Glutamatergic neuron (in vitro differentiated cells): ENCODE data around the gene C16orf89. TPM values are rescaled to one million over a fixed set of nuclear protein-coding genes. Genes with fewer than 3 reads are reported as not detected.

Source experiments
- DNase-seq: peaks from one replicate; pipeline ENCODE4 v3.0.0; 2022
- H3K27ac Mint-ChIP-seq: one replicate; pipeline ENCODE4 v1.8.0; 2020; ENCODE audit warnings: mild to moderate bottlenecking, mixed read lengths, inconsistent platforms; ENCODE audit not compliant: unreplicated experiment
- H3K27me3 Mint-ChIP-seq: one replicate; pipeline ENCODE4 v1.8.0; 2020; ENCODE audit warnings: mild to moderate bottlenecking, moderate library complexity, mixed read lengths, inconsistent platforms; ENCODE audit not compliant: unreplicated experiment
- H3K36me3 Mint-ChIP-seq: one replicate; pipeline ENCODE4 v1.8.0; 2020; ENCODE audit warnings: mild to moderate bottlenecking, mixed read lengths, inconsistent platforms; ENCODE audit not compliant: unreplicated experiment
- H3K4me1 Mint-ChIP-seq: one replicate; pipeline ENCODE4 v1.8.0; 2020; ENCODE audit warnings: mild to moderate bottlenecking, low read depth, mixed read lengths, inconsistent platforms; ENCODE audit not compliant: unreplicated experiment
- H3K4me3 Mint-ChIP-seq: one replicate; pipeline ENCODE4 v1.8.0; 2020; ENCODE audit warnings: mild to moderate bottlenecking, mixed read lengths, inconsistent platforms; ENCODE audit not compliant: unreplicated experiment
- H3K9me3 Mint-ChIP-seq: one replicate; pipeline ENCODE4 v1.8.0; 2020; ENCODE audit warnings: mild to moderate bottlenecking, moderate library complexity, mixed read lengths, inconsistent platforms; ENCODE audit not compliant: unreplicated experiment
- total RNA-seq: library from RNA; stranded (reverse); fragmentation: NEBNext Ultra II Directional; extraction: Animal tissue kit (Norgen Biotek cat#: 25700); gene quantifications from one replicate; pipeline ENCODE4 v1.2.1, GENCODE V29; 2021; ENCODE audit not compliant: unreplicated experiment
- TF ChIP-seq, protein P1 (sequence below): fragments of 200-600 bp; sonication (generic); IDR thresholded peaks from one replicate; pipeline ENCODE4 v1.5.0; 2021; ENCODE audit not compliant: partially characterized antibody, unreplicated experiment

Gene C16orf89
- total RNA-seq, 1 donor from 2014 or later, result not detected

GRCh38 chr16:5071341-5071680 lies 5.6 kb upstream of the C16orf89 start:
- H3K27ac Mint-ChIP-seq, result peak overlapping the region; percentile 96
- no peak for DNase-seq
- H3K36me3 Mint-ChIP-seq, result no peaks in the 10 kb centered on the region
- H3K4me1 Mint-ChIP-seq, result peaks cover 2% of the 10 kb centered on the region
- peaks cover 2% of the 10 kb centered on the region for H3K9me3 Mint-ChIP-seq
- H3K4me3 Mint-ChIP-seq, result peak overlapping the region; percentile 96
- TF ChIP-seq, protein P1, sequence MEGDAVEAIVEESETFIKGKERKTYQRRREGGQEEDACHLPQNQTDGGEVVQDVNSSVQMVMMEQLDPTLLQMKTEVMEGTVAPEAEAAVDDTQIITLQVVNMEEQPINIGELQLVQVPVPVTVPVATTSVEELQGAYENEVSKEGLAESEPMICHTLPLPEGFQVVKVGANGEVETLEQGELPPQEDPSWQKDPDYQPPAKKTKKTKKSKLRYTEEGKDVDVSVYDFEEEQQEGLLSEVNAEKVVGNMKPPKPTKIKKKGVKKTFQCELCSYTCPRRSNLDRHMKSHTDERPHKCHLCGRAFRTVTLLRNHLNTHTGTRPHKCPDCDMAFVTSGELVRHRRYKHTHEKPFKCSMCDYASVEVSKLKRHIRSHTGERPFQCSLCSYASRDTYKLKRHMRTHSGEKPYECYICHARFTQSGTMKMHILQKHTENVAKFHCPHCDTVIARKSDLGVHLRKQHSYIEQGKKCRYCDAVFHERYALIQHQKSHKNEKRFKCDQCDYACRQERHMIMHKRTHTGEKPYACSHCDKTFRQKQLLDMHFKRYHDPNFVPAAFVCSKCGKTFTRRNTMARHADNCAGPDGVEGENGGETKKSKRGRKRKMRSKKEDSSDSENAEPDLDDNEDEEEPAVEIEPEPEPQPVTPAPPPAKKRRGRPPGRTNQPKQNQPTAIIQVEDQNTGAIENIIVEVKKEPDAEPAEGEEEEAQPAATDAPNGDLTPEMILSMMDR, result no peak
- H3K27me3 Mint-ChIP-seq, result peaks cover 3% of the 10 kb centered on the region

GRCh38 chr16:5070431-5071186 lies 4.9 kb upstream of the C16orf89 start:
- H3K27ac Mint-ChIP-seq, result no peak overlapping the region

GRCh38 chr16:5069854-5070253 lies 4.1 kb upstream of the C16orf89 start:
- Mint-ChIP-seq H3K4me1 (peaks cover 2% of the 10 kb centered on the region), H3K27ac (no peak overlapping the region), H3K27me3 (peaks cover 3% of the 10 kb centered on the region), H3K4me3 (no peak overlapping the region), H3K36me3 (no peaks in the 10 kb centered on the region), H3K9me3 (peaks cover 2% of the 10 kb centered on the region)
- DNase-seq, result no peak
- TF ChIP-seq, protein P1, result no peak

More at GRCh38 chr16:5070431-5071186, 4.9 kb upstream of the C16orf89 start:
- peaks cover 2% of the 10 kb centered on the region for H3K4me1 Mint-ChIP-seq
- H3K9me3 Mint-ChIP-seq, result peaks cover 2% of the 10 kb centered on the region
- H3K27me3 Mint-ChIP-seq, result peaks cover 3% of the 10 kb centered on the region
- TF ChIP-seq, protein P1, result no peak
- H3K36me3 Mint-ChIP-seq, result no peaks in the 10 kb centered on the region
- H3K4me3 Mint-ChIP-seq, result peak overlapping the region; percentile 96
- DNase-seq, result no peak

- peaks cover 2% of the 10 kb centered on the region for H3K4me1 Mint-ChIP-seq
These were observed 3.3 kb upstream of the C16orf89 start for GRCh38 chr16:5069048-5069447.

GRCh38 chr16:5066511-5066910 lies 755 bp upstream of the C16orf89 start:
- H3K4me3 Mint-ChIP-seq, result no peak overlapping the region
- peaks cover 2% of the 10 kb centered on the region for H3K9me3 Mint-ChIP-seq
- no peaks in the 10 kb centered on the region for H3K4me1 Mint-ChIP-seq
- no peaks in the 10 kb centered on the region for H3K36me3 Mint-ChIP-seq
- H3K27ac Mint-ChIP-seq, result no peak overlapping the region
- TF ChIP-seq, protein P1, result no peak
- peaks cover 3% of the 10 kb centered on the region for H3K27me3 Mint-ChIP-seq
- DNase-seq, result no peak

More at GRCh38 chr16:5069048-5069447, 3.3 kb upstream of the C16orf89 start:
- no peak overlapping the region for H3K4me3 Mint-ChIP-seq
- peaks cover 3% of the 10 kb centered on the region for H3K27me3 Mint-ChIP-seq
- H3K9me3 Mint-ChIP-seq, result peaks cover 2% of the 10 kb centered on the region
- TF ChIP-seq, protein P1, result no peak
- no peaks in the 10 kb centered on the region for H3K36me3 Mint-ChIP-seq
- no peak overlapping the region for H3K27ac Mint-ChIP-seq
- no peak for DNase-seq
